GM03348 (cell line): ENCODE results near the gene FCRLB.
A peak's percentile ranks its signal among the peaks of the same experiment; 100 is the strongest.
"Not testable (repeated sequence)": the region's sequence is repeated elsewhere in the genome, so short reads cannot be mapped to it uniquely, and the experiment has no call there.

Source experiments
- DNase-seq: peaks from one replicate; pipeline ENCODE4 v3.0.0; 2012; ENCODE audit warnings: low spot score

FCRLB gene

DNA sequence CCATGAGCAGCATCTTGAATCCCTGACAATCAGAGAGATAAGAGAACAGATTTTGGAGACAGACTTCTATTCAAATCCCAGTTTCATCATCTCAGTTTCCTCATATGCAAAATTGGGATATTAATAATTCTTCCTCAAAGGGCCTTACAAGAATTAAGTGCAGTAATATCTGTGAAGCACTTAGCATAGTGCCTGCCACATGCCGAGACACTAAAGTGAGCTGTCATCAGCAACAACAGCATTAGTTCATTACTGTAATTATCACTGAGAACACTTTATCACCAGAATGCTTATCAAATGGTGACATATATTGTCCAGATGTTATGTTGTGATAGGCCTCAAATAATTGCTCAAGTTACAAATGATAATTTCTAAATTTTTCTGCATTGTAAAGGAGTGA is 922 bp upstream of the FCRLB start:
- DNase-seq, result no peak

DNA sequence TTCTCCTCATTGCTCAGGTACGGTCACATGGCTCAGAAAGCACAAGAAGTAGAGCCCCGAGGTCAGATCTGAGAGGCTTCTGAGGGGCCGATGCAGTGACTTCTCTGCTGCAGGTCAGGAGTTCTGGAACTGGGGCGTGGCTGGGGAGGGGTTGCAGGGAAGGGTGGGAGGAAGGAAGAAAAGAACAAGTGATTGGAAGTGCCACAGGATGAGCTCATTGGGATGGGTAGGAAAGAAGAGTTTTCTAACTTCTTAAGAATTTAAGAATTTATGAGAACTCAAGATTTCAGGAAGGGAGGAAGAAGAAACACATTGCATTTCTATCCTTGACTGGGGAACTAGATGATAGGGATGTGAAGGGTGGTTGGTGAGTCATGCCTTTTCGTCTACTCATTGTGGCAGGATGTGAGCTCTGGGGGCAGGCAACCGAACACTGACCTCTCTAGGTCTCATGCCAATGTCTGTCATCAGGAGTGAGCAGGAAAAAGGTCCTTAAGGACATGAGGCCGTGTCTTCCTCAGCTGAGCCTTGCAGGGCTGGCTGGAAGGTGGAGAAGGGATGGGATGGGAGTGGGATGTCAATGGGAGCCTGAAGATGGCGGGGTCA is 497 bp downstream of the FCRLB start:
- peak; percentile 78 for DNase-seq

DNA sequence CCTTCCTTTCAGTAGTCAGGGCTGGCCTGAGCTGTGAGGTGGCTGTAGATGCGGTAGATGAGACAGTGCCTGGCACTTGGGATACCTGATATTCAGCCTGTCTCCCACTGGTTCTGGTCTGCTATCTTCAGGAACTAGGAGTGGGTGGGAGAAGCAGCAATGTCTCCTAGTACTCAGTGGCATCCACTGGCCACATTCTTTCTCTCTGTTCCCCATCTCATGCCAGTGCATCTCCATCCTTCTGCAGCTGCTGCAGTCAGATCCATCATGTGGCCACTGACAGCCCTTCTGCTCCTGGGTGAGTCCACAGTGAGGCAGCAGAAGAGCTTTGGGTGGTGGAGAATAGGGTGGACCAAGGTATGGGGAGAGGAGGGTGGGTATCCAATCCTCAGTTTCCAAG is 1.1 kb downstream of the FCRLB start:
- DNase-seq, result no peak

DNA sequence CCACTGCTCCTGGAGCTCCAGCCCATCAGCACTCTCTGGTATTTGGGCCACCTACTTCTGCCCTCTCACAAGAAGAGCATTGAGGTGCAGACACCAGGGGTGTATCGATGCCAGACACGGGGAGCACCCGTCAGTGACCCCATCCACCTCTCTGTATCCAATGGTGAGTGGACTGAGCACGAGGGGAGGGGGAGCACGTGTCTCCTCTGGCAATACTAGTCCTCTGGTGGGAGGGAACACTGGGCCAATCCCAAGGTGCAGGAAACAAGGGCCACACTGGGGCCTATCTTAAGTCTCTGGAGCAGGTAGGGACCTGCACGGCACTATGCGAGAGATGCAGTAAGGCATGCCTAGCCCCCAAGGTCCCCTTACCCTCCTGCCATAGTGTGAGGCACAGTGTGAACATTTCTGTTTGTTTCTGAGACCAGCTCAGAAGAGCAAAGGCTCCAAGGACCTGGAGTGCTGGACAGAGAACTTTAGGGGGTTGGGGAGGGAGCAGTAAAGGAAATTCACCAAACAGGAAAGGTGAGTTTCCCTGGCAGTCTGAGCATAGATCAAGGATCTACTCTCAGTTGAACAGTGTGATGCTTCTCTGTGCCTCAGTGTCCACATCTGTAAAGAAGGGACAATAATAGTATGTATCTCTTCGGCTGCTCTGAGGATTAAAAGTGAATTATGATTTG is 2.3 kb downstream of the FCRLB start:
- DNase-seq, result no peak

DNA sequence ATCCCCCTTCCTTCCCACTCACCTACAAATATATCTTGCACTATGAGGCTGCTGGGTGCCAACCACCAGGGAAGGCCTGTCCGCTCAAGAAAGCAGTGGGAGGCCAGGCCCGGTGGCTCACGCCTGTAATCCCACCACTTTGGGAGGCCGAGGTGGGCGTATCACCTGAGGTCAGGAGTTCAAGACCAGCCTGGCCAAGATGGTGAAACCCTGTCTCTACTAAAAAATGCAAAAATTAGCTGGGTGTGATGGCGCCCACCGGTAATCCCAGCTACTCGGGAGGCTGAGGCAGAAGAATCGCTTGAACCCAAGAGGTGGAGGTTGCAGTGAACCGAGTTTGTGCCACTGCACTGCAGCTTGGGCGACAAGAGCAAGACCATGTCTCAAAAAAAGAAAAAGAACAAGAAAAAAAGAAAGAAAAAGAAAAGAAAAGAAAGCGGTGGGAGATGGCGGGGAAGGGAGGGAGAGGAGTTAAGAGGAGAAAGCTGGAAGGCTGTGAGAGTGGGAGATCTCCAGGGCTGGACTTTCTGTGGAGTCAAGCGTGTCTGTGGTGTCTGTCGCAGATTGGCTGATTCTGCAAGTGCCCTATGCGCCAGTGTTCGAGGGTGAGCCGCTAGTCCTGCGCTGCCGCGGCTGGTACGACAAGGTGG is 4.0 kb downstream of the FCRLB start:
- not testable (repeated sequence) for DNase-seq

DNA sequence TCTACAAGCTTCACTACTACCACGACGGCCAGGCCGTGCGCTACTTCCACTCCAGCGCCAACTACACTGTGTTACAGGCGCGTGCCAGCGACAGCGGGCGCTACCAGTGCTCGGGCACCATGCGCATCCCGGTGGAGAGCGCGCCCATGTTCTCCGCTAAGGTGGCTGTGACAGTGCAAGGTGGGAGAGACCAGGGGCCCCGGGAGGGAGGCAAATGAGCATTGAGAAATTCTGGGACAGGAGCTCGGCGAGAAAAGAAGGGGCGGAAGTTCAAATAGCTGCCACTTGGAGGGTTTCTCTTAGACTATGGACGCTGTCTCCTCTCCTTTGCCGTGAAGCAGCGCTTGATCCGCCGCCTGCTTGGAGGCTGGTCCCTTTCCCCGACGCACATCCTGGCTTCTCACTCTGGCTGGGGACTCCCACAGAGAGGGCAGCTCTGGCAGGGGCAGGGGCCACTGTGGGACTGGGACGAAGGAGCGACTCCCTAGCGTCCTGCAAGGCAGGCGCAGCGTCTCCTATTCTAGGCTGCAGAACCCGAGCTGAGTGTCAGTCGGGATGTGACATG is 4.6 kb downstream of the FCRLB start:
- DNase-seq, result peak; percentile 55

DNA sequence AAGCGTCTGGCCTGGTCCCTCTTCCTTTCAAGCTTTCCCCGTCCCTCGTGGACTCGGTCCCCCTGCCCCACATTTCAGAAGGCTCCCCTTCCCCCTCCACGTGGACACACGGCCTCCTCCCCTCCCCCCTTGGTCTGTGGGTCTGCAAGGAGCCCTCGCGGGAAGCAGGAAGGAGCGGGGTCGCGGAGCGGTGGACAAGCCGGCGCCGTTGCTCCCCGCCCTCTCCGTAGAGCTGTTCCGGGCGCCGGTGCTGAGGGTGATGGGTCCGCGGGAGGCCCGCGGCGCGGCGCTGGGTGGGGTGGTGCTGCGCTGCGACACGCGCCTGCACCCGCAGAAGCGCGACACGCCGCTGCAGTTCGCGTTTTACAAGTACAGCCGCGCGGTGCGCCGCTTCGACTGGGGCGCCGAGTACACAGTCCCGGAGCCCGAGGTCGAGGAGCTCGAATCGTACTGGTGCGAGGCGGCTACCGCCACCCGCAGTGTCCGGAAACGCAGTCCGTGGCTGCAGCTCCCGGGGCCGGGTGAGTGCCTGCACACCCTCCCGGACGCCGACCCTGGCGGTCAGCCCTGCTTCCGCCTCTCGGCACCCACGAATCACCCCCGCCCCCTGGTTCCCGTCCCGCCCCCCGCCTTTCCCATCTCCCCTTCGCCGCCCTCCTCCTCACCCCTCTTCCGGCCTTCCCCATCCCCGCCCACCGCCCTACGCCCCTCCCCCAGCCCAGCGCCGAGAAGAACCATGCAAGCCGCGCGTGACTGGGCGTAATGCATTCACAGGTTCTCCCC is 5.3 kb downstream of the FCRLB start:
- DNase-seq, result peak; percentile 91

DNA sequence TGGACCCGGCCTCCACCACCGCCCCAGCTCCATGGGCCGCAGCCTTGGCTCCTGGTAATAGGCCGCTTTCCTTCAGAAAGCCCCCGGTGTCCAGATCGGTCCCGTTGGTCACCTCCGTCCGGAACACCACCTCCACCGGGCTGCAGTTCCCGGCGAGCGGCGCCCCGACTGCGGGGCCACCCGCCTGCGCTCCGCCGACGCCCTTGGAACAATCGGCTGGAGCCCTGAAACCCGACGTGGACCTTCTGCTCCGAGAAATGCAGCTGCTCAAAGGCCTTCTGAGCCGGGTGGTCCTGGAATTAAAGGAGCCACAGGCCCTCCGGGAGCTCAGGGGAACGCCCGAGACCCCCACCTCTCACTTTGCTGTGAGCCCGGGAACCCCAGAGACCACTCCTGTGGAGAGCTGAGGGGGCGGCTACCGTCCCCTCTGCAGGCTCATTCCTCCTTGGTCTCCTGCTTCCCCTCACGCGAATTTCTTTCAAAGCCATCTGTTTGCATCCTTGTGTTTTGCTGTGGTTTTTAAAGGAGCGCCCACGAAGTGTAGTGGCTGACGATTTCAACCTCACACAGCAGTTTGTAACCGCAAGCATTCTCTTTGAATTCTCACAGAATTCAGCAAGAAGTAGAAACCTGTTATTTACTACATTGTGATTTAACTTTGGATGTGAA is 6.0 kb downstream of the FCRLB start:
- peak; percentile 65 for DNase-seq

DNA sequence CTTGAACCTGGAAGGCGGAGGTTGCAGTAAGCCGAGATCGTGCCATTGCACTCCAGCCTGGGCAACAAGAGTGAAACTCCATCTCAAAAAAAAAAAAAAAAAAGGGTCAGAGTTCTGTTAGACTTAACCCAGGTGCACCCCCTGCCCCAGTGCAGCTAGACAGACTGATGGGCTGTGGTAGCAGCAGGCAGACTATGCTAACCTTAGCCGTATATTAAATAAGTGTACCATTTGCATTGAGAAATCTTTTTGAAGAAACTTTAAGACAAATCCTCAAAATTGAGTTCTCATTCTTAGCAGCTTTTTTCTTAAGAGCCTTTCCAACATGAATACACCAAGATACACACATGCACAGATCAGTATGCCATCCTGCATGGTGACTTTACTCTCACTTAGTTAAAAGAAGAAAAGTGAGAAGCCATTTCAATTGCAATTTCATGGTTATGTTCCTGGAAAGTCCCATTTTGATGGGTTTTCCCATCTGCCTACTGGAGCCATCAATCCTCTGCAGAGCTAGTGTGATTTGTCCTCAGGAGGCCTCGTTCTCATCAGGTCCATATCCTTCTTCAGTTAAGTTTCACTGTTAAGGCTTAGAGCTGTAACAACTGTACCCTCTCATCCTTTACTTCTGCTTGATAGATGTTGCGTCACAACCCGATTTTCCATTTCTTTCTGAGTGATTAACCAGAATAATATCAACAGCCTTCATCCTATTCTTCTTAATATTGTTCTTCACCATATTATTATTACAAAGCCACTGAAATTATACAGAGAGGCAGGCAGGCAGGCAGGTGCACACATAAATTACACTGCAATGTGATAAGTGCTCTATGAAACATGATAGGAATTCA is 7.3 kb downstream of the FCRLB start:
- DNase-seq, result no peak

DNA sequence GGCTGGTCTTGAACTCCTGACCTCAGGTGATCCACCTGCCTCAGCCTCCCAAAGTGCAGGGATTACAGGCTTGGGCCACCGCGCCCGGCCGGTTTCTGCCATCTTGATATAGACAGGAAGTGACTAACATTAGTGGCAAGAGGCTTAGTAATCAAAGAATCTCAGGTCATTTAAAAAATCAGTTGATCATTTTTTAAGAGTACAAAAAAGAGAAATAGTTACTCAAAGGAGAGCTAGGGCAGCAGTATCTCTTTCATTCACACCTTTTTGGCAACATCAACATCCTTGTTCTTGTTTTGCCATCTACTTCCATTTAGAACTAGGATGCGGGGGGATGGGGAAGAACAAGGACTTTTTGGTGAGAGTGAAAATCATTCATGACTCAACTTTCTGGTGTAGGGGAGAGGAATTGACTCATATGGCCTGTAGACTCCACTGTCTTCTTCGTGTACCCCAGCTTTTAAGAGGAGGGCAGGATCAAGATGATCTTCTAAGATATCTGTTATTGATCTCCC is 8.8 kb downstream of the FCRLB start:
- peak; percentile 39 for DNase-seq

DNA sequence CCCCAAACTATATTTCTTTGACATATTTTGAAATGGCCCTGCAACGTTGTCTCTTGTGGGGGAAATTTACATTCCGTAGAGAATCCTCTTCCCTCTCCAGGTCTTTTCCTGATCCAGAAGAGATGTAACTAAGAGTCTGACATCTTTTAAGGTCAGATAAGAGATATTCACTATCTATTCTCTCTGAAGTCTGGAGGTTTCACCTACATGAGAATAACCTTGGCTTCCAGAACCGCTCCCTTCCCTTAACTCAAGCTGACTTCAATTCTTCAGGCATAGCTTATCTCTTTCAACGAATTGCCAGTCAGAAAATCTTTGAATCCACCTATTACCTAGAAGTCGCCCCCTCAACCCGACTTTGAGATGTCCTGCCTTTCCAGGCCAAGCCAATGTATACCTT is 9.9 kb downstream of the FCRLB start:
- no peak for DNase-seq

DNA sequence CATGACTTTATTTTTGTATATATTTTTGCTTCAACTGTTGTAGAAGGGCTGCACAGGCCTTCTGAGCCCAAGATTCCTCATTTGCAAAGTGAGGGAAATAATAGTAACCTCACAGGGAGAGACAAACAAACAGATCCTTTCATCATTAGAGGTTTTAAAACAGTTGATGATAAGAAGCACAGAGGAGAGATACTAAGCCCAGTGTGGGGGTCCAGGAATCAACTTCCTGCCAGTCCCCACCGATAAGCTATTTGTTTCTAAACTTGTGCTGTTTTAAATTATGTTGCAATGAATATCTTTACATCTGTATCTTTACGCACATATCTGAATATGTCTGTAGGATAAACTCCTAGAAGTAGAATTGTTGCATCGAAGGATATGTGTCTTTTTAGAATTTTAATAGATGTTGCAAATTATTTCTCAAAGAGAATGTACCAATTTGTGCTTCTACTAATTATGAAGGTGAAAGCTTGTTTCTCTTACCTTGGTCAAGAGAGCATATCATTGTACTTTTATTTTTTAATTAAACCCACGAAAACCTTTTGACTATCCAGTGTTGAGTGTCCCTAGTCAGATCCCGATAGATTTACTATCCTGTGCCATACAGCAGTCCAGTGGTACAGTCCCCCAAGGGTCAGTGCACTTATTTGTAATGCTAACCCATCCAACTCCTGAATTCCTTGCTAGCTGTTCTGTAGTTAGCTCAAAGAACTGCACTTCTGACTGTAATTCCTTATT is 10.8 kb downstream of the FCRLB start:
- DNase-seq, result no peak

DNA sequence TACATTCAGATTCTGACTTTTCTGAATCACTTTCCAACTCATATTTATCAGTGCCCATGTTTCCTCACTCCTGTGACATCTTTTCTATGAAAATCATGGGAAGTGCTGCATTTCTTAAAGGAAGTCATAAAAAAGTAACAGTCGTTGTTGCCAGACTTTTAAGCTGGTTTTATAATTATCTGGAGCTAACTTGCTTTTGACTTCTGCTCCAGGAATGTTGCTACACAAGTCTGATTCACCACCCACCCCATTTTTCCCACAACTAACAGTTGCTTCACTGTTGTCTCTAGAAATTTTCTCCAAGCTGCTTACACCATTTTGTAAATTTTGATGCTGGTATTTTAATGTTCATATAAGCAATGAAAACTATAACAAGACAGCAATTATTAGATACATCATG is 12.2 kb downstream of the FCRLB start:
- DNase-seq, result peak; percentile 74

DNA sequence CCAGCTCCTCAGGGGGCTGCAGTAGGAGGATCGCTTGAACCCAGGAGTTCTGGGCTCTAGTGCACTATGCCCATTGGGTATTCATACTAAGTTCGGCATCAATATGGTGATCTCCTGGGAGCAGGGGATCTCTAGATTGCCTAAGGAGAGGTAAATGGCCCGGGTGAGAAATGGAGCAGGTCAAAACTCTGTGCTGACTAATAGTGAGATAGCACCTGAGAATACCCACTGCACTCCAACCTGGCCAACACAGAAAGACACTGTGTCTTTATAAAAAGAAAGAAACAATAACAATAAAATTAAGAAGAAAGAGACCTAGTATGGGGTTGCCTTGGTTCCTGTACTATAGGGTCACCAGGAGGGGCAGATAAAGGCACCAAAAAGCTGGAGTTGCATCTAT is 14.5 kb downstream of the FCRLB start:
- DNase-seq, result no peak

DNA sequence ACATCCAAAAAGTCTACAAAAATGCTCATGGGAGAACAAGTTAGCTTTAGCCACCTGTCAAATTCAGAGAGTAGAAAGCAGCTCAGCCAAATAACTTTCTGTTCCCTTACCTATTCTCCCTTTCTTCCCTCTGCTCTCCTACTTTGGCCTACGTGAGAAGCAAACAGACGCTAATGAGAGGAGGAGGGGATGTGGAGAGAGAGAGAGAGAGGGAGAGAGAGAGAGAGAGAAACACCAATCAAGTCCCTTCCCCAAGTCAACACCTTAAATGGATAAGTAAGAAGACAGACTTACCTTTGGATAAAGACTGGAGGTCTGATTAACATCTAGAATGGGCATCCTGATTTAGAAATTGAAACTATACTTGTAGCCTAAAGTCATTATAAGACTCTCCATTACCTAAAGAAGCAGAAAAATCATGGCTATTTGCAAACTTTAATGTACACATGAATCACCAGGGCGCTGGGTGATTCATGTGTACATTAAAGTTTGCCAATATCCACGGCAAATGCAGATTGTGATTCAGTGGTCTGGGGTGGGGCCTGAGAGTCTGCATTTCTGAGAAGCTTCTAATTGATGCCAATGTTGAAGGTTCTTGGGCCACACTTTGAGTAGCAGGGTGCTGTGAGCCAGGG is 15.1 kb downstream of the FCRLB start:
- DNase-seq, result no peak

DNA sequence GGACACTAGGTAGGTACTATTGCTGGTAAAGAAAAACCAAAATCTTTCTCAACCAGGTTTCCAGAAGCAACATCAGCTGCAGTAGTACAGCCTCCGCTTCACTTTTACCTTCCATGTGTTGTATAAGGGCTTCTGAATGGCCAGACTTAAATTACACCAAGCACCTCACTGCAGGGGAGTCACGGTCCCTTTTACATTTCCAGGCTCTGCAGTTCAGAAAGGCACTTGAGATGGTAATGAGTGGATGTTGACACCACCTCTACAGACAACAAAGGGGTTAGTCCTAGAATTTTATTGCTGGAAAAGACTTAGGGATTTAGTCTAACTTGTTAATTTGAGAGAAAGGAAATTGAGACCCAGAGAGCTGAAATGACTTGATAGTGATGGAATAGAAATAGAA is 16.3 kb downstream of the FCRLB start:
- DNase-seq, result no peak

DNA sequence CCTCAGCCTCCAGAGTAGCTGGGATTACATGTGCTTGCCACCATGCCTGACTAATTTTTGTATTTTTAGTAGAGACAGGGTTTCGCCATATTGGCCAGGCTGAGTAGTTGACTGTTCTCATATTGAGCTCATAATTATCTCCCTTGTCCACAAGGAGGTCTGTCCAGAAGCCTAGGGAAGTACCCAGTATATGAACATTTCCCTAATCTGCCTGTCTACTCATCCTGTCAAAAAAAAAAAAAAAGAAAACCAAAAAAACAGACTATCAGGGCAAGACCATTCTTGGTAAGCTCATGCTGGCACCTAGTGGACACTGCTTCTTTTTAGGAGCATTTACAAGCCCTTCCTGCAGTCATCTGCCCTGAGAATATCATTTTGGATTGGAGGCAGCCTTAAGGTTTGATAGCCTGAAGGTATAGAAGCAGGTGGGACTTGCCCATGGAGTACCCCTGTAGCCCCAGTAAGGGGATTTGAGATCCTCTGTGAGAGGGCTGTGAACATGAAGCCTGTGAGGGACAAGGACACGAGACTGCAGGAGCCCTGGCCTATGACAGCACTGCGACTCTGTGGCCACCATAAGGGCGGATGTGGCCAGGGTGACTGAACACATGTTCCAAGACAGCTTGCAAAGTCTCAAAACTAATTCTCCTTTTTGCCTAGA is 17.4 kb downstream of the FCRLB start:
- DNase-seq, result peak; percentile 66

DNA sequence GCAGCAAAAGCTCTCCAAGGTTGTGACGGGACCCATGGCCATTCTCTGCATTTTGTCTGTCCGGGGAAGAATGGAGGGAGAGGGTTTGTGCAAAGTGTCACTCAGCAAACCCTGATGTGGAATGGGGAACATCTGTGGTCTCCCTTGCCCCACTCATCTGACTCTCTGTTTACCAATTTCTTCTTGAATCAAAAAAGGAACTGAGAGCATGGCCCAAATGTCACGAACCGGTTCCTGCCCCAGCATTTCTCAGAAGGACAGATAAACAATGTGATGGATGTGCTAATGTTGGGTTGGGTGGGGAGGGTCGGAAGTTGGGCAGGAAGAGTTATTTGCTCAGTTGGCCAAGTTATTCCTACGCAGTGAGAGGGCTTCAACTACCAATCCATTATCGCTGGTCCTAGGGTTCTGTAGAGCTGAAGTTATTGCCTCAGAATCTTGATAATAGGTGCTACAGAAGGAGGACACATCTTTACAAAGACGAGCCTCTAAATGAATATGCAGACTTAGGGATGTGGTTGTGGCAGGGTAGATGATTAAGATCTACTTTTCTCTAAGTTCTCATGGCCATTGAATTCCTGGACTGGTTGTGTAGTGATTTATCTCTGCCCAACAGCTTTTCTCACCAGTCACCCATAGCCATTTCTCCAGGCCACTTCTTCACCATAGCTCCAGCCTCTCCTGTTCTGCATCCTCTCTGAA is 18.7 kb downstream of the FCRLB start:
- no peak for DNase-seq
